Cardiac fibroblast (primary cell): ENCODE results near the gene HIVEP3.

Experiments
- DNase-seq, 2 donors: peaks; one replicate each; pipeline versions ENCODE4 v3.0.0 to v3.0.0-alpha.2; 2010; ENCODE audit warnings: low read depth in 2 of 2
- H3K4me3 ChIP-seq, 2 donors: replicated peaks in 1 of 2; 1 replicate in 1 of 2; 2 replicates in 1 of 2; pipeline ENCODE4 v1.5.1; 2011; ENCODE audit warnings: low read depth in 2 of 2, low read length in 2 of 2, mild to moderate bottlenecking in 2 of 2, moderate library complexity in 1 of 2
- TF ChIP-seq, protein P1 (sequence below): IDR thresholded peaks from one replicate; pipeline ENCODE4 v1.5.1; 2011; ENCODE audit warnings: low read depth, mild to moderate bottlenecking, low read length, inconsistent platforms

The HIVEP3 gene

DNA sequence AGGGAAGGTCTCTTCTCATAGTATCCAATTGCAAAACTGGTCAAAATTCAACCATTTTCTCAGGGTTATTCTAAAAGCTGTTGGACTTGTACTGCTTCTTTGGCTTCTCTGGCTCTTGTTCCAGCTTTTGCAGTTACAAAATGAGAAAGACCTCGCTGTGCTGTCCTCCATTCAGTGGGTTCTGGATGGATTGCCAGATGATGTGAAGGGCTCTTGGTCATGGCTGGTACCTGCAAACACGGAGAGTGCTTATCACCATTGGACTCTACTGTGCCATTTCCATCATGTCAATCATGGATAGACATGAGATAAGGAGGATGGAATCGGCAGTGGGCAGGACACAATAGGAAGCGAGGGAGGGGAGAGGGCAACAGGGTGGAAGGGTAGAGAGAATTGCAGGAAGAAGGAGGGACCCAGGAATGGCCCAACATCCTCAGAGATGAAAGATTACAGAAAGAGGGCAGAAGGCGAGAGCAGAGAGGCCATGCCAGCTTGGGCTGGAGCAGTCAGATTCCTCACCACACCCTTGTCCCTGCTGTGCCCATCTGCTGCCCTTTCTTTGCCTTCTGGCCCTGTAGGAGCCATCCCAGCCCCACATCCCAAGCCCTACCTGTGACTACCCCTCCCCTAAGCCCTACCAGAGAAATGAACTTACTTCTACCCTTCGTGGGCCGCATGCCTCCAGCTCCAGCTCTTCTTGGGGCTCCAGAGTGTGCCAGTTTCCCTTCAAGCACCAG is 70.3 kb downstream of the HIVEP3 start:
- TF ChIP-seq, protein P1, sequence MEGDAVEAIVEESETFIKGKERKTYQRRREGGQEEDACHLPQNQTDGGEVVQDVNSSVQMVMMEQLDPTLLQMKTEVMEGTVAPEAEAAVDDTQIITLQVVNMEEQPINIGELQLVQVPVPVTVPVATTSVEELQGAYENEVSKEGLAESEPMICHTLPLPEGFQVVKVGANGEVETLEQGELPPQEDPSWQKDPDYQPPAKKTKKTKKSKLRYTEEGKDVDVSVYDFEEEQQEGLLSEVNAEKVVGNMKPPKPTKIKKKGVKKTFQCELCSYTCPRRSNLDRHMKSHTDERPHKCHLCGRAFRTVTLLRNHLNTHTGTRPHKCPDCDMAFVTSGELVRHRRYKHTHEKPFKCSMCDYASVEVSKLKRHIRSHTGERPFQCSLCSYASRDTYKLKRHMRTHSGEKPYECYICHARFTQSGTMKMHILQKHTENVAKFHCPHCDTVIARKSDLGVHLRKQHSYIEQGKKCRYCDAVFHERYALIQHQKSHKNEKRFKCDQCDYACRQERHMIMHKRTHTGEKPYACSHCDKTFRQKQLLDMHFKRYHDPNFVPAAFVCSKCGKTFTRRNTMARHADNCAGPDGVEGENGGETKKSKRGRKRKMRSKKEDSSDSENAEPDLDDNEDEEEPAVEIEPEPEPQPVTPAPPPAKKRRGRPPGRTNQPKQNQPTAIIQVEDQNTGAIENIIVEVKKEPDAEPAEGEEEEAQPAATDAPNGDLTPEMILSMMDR: no peak
- no peak for DNase-seq
- H3K4me3 ChIP-seq: no peak overlapping the region

DNA sequence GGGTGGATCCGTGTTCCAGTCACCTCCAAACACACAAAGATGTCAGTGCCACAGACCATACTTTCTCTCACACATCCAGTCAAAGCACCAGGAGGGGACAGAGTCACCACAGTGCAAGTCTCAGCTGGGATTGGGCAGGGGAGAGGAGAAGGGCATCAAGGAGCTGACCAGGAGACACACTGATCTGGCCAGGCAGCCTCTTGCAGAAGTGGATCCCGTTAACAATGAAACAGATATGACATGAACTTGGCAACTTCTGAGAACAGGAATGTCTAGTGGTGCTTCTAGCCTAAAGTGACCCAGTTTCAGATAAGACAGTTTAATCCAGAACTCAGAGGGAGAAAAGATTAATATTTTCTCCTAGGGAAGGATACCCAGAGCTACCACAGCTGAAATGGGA is 71.0 kb downstream of the HIVEP3 start:
- TF ChIP-seq, protein P1: no peak
- H3K4me3 ChIP-seq: no peak overlapping the region
- DNase-seq: peak in 1 of 2 donors; percentile 40

GRCh38 chr1:41846625-41847405 is 71.9 kb downstream of the HIVEP3 start:
- DNase-seq: peak; percentile 42 to 67
- H3K4me3 ChIP-seq: no peak overlapping the region
- TF ChIP-seq, protein P1: no peak

- DNase-seq: no peak
- TF ChIP-seq, protein P1: no peak
- no peak overlapping the region for H3K4me3 ChIP-seq
These were observed 73.9 kb downstream of the HIVEP3 start for GRCh38 chr1:41844781-41845272.

DNA sequence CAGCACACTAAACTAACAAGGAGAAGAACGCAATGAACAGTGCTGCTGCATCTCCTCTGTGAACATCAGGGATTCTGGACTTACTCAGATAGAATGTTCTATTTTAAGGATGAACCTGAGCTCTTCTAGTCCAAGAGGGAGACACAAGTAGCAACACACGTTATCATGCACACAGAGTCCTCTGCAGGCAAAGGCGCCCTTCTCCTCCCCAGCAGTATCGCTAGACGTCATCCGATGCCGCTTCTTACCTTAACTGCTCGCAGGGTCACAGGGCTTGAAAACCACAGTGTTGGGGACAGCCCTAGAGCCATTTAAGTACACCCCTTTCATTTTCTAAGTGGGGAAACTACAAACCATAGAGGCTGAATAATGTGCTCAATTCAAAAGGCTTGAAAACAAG is 74.5 kb downstream of the HIVEP3 start:
- no peak for DNase-seq
- TF ChIP-seq, protein P1: no peak
- no peak overlapping the region for H3K4me3 ChIP-seq

DNA sequence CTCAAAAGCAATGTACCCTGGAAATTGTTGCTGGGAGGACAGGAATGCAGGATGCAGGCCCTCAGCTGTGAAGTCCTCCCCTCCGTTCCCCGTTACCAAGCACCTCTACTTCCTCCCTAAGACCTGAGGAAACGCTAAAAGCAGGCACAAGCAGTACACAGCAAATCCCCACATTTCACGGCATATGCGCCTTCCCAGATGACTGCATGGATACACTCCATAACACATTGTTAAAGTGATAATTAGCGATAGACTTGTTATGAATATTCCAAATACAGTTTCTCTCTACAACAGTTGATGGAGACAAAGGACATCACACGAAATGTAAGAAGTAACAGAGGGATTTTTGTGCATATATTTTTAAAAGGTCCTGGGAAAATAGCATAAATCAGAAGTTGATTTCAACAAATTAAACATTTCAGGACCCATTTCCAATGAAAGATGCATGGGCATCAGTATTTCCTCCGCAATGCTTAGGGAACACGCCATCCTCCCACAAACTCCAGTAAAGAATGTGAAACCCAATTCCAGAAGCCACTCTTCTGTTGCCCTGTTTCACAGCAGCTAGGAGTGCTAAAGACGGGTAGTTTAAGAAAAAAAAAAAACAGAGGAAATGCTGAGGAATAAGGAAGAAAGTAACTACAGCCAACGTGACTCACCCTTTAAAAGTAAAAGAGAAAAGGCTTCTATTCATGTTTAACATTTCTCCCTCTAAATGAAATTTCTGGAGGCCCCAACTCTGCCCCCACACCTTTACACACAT is 75.5 kb downstream of the HIVEP3 start:
- TF ChIP-seq, protein P1: peak; percentile 10
- peak; percentile 69 to 79 for DNase-seq
- no peak overlapping the region for H3K4me3 ChIP-seq
